Endothelial cell of umbilical vein (primary cell): ENCODE measurements around the gene GDI1. TPM values are rescaled to one million over a fixed set of nuclear protein-coding genes. Genes with fewer than 3 reads are reported as not detected.

ENCODE experiments used
- BruUV-seq: library from RNA; stranded (reverse); fragments of 400-500 nt; replicated peaks from 2 replicates; lab custom pipeline; 2021; lab: Mats Ljungman, UMichigan
- CTCF ChIA-PET: fragments of 300-600, 350-600 bp; sonication (Branson Sonifier 250); formaldehyde crosslinking; loops from one replicate; lab custom pipeline; 2021; ENCODE audit warnings: antibody characterized with exemption, inconsistent platforms; lab: Charles Lee
- POLR2A ChIA-PET: fragments of 300-600, 350-600 bp; sonication (Branson Sonifier 250); formaldehyde crosslinking; loops from one replicate; lab custom pipeline; 2021; ENCODE audit warnings: antibody characterized with exemption, inconsistent platforms; lab: Charles Lee
- DNase-seq: peaks from one replicate; pipeline ENCODE4 v3.0.0-alpha.2; 2011; ENCODE audit warnings: low read depth, low spot score
- FAIRE-seq: peaks from 2 replicates; lab custom pipeline; 2011; peaks lifted over from hg19 to GRCh38; lab: Jason Lieb, UNC
- H2AFZ ChIP-seq: 2 replicates; pipeline ENCODE4 v1.6.0; 2012; ENCODE audit warnings: low read depth, low read length, control low read depth, inconsistent platforms
- H3K27ac ChIP-seq: 2 replicates; pipeline ENCODE4 v1.5.1; 2011; ENCODE audit warnings: low read depth, mild to moderate bottlenecking, control low read depth, low read length, moderate library complexity; ENCODE audit not compliant: insufficient read depth
- H3K27me3 ChIP-seq, 2 experiments: 2 replicates each; pipeline versions ENCODE4 v1.6.0 to v1.6.1; 2011; ENCODE audit warnings: low read length in 2 of 2, mixed read lengths in 1 of 2; ENCODE audit not compliant: control insufficient read depth in 2 of 2, insufficient read depth in 2 of 2
- H3K36me3 ChIP-seq, 2 experiments: 2 replicates in 1 of 2; 3 replicates in 1 of 2; pipeline ENCODE4 v1.5.1; 2011; ENCODE audit warnings: low read length in 2 of 2, mild to moderate bottlenecking in 1 of 2, moderate library complexity in 1 of 2; ENCODE audit not compliant: control insufficient read depth in 2 of 2, insufficient read depth in 2 of 2; ENCODE audit errors: extremely low read depth in 1 of 2
- H3K4me1 ChIP-seq: 3 replicates; pipeline ENCODE4 v1.5.1; 2011; ENCODE audit warnings: mild to moderate bottlenecking, low read length; ENCODE audit not compliant: control insufficient read depth, insufficient read depth; ENCODE audit errors: extremely low read depth
- H3K4me2 ChIP-seq: 2 replicates; pipeline ENCODE4 v1.6.1; 2011; ENCODE audit warnings: low read length, control low read depth, mixed read lengths; ENCODE audit not compliant: insufficient read depth
- H3K4me3 ChIP-seq, 3 experiments: fragments of 200-600 bp in 1 of 3; sonication (generic), shearing (Covaris generic) in 1 of 3; replicated peaks in 1 of 3; 2 replicates each; pipeline ENCODE4 v1.5.1; 2011 to 2016; ENCODE audit warnings: control low read depth in 3 of 3, low read length in 3 of 3, mild to moderate bottlenecking in 2 of 3, inconsistent platforms in 1 of 3, low read depth in 1 of 3, moderate library complexity in 1 of 3; ENCODE audit not compliant: insufficient read depth in 1 of 3
- H3K79me2 ChIP-seq: 2 replicates; pipeline ENCODE4 v1.6.0; 2012; ENCODE audit warnings: low read length, inconsistent platforms; ENCODE audit not compliant: control insufficient read depth, insufficient read depth
- H3K9ac ChIP-seq: replicated peaks from 2 replicates; pipeline ENCODE3; 2011; ENCODE audit warnings: low read length, control low read depth; ENCODE audit not compliant: insufficient read depth; ENCODE audit errors: extremely low read depth
- H3K9me1 ChIP-seq: replicated peaks from 3 replicates; pipeline ENCODE4 v1.6.0; 2011; ENCODE audit warnings: mild to moderate bottlenecking, low read length; ENCODE audit not compliant: control insufficient read depth, insufficient read depth; ENCODE audit errors: extremely low read depth
- H3K9me3 ChIP-seq: replicated peaks from 2 replicates; pipeline ENCODE4 v1.5.1; 2012; ENCODE audit warnings: low read length, inconsistent platforms; ENCODE audit not compliant: control insufficient read depth, insufficient read depth
- H4K20me1 ChIP-seq: replicated peaks from 2 replicates; pipeline ENCODE3; 2011; ENCODE audit warnings: mild to moderate bottlenecking, low read length; ENCODE audit not compliant: control insufficient read depth, insufficient read depth; ENCODE audit errors: extremely low read depth
- EZH2 ChIP-seq: IDR thresholded peaks from 2 replicates; pipeline ENCODE4 v1.6.1; 2012; ENCODE audit warnings: borderline replicate concordance, low read depth, mild to moderate bottlenecking, moderate library complexity, low read length, inconsistent platforms; ENCODE audit not compliant: severe bottlenecking
- FOS ChIP-seq: IDR thresholded peaks from 2 replicates; pipeline ENCODE4 v1.6.1; 2011; ENCODE audit warnings: mild to moderate bottlenecking, low read length, moderate library complexity, borderline replicate concordance; ENCODE audit not compliant: insufficient read depth
- GATA2 ChIP-seq: IDR thresholded peaks from 2 replicates; pipeline ENCODE4 v1.7.0; 2011; ENCODE audit warnings: low read depth, mild to moderate bottlenecking, moderate library complexity, mixed read lengths, low read length; ENCODE audit not compliant: insufficient read length, insufficient read depth
- JUN ChIP-seq: IDR thresholded peaks from 2 replicates; pipeline ENCODE4 v1.6.1; 2011; ENCODE audit warnings: borderline replicate concordance, low read depth; ENCODE audit not compliant: insufficient read length, insufficient read depth
- MYC ChIP-seq: IDR thresholded peaks from one replicate; pipeline ENCODE4 v1.6.1; 2011; ENCODE audit warnings: mild to moderate bottlenecking, low read depth, low read length
- POLR2A ChIP-seq: IDR thresholded peaks from 2 replicates; pipeline ENCODE4 v1.6.1; 2012; ENCODE audit warnings: low read depth, mild to moderate bottlenecking, control low read depth, low read length
- POLR2AphosphoS5 ChIP-seq: IDR thresholded peaks from 2 replicates; pipeline ENCODE4 v1.6.1; 2012; ENCODE audit warnings: low read depth, mild to moderate bottlenecking, control low read depth, low read length, moderate library complexity; ENCODE audit not compliant: insufficient read depth
- dilution Hi-C: fragments of 300-500 bp; cut with MboI; formaldehyde crosslinking; loops from one replicate; pipeline ENCODE4 v1.15.0; 2019; ENCODE audit warnings: low sequenced_read_pairs; ENCODE audit not compliant: extremely low pct_ligation_motif_present
- intact Hi-C: fragments of 100-400 bp; cut with micrococcal nuclease; formaldehyde crosslinking; loops from one replicate; pipeline ENCODE4 v1.10.0; 2022
- polyA plus RNA-seq, 4 experiments: library from polyadenylated mRNA; depleted of rRNA in 3 of 4; stranded (reverse) in 3 of 4; unstranded in 1 of 4; fragments of >200 nt; gene quantifications; 2 replicates each; pipeline versions ENCODE4 v1.2.1 to v1.2.3, GENCODE V29; 2011 to 2012; ENCODE audit warnings: missing spikeins in 1 of 4
- total RNA-seq: library from RNA; stranded (reverse); gene quantifications from 2 replicates; pipeline ENCODE4 v1.2.3, GENCODE V29; 2021
- TF ChIP-seq, protein P1 (sequence below), 2 donors: IDR thresholded peaks; 1 replicate in 1 of 2; 2 replicates in 1 of 2; pipeline ENCODE4 v1.5.1; 2011; ENCODE audit warnings: low read length in 2 of 2, mild to moderate bottlenecking in 2 of 2, moderate library complexity in 2 of 2, control low read depth in 1 of 2, inconsistent platforms in 1 of 2, low read depth in 1 of 2; ENCODE audit not compliant: insufficient read depth in 1 of 2; ENCODE audit errors: extremely low read depth in 1 of 2
- TF ChIP-seq, protein P2 (sequence below): IDR thresholded peaks from 2 replicates; pipeline ENCODE4 v1.6.1; 2011; ENCODE audit not compliant: insufficient read depth, insufficient read length

GDI1 gene
- total and polyA plus RNA-seq, 2 donors (not counting 3 experiments of a cell fraction or from before 2014, with no cell fraction given) = 128 to 247 TPM

DNA sequence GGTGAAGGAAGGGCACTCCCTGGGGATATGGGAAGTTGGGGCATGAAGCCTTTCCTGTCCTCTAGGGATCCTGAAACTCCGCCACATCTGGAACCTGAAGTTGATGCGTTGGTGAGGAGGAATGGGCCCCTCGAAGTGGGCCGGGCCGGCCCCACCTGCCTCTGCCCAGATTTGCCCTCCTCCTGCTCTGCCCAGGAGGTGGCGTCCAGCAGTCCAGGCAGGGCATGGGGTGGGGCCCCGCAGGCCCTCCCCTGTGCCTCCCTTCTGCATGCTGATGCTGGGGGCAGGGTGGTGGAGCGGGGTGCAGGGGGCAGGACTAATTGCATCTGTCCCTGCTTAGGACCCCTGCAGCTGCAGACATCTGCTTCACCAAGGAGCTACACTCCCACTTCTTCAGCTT is 23.8 kb upstream of the GDI1 start:
- peaks cover 21% of the 10 kb centered on the region for H3K4me1 ChIP-seq
- H3K4me3 ChIP-seq = no peak overlapping the region
- POLR2A ChIA-PET = interaction anchor here (1.4 kb wide), 1 partner anchor 13 kb away, joined by 3 read pairs; no protein-coding TSS in a partner anchor
- no peaks in the 10 kb centered on the region for H3K9me3 ChIP-seq
- no peak overlapping the region for H3K9ac ChIP-seq
- CTCF ChIA-PET = interaction anchor here (1.1 kb wide), 1 partner anchor 11 kb away, joined by 3 read pairs; no protein-coding TSS in a partner anchor
- no peak overlapping the region for H3K27ac ChIP-seq
- H4K20me1 ChIP-seq = no peaks in the 10 kb centered on the region
- dilution Hi-C loops = no loop called here
- no peaks in the 10 kb centered on the region for H3K36me3 ChIP-seq
- no peaks in the 10 kb centered on the region for H3K27me3 ChIP-seq
- H2AFZ ChIP-seq = no peak overlapping the region
- H3K9me1 ChIP-seq = no peaks in the 10 kb centered on the region
- FAIRE-seq (no peak), DNase-seq (no peak)
- H3K4me2 ChIP-seq = no peak overlapping the region
- BruUV-seq = no TSS peak
- intact Hi-C loops = no loop called here
- TF ChIP-seq MYC = no peak
- TF ChIP-seq JUN = no peak
- TF ChIP-seq, protein P1, sequence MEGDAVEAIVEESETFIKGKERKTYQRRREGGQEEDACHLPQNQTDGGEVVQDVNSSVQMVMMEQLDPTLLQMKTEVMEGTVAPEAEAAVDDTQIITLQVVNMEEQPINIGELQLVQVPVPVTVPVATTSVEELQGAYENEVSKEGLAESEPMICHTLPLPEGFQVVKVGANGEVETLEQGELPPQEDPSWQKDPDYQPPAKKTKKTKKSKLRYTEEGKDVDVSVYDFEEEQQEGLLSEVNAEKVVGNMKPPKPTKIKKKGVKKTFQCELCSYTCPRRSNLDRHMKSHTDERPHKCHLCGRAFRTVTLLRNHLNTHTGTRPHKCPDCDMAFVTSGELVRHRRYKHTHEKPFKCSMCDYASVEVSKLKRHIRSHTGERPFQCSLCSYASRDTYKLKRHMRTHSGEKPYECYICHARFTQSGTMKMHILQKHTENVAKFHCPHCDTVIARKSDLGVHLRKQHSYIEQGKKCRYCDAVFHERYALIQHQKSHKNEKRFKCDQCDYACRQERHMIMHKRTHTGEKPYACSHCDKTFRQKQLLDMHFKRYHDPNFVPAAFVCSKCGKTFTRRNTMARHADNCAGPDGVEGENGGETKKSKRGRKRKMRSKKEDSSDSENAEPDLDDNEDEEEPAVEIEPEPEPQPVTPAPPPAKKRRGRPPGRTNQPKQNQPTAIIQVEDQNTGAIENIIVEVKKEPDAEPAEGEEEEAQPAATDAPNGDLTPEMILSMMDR (IDR thresholded peaks at IDR 0.05; ENCODE audit: extremely low read depth in 1 of 2, insufficient read depth in 1 of 2, low read depth in 1 of 2, low read length in 2 of 2) = no peak
- TF ChIP-seq EZH2 = no peak
- TF ChIP-seq GATA2 = no peak
- TF ChIP-seq FOS = no peak
- TF ChIP-seq POLR2A = no peak
- no peak for TF ChIP-seq POLR2AphosphoS5
- TF ChIP-seq, protein P2, sequence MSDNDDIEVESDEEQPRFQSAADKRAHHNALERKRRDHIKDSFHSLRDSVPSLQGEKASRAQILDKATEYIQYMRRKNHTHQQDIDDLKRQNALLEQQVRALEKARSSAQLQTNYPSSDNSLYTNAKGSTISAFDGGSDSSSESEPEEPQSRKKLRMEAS = no peak
- H3K79me2 ChIP-seq = peaks cover 10% of the 10 kb centered on the region
